WI38 (cell line): ENCODE results near the gene PSMG4.

ENCODE experiments used
- H3K4me3 ChIP-seq: 2 replicates; pipeline ENCODE4 v1.5.1; 2011; ENCODE audit warnings: low read depth, mild to moderate bottlenecking, control low read depth, low read length
- CTCF ChIP-seq: IDR thresholded peaks from 2 replicates; pipeline ENCODE4 v1.5.1; 2012; ENCODE audit warnings: low read depth, mild to moderate bottlenecking, control low read depth, low read length

Gene PSMG4

GRCh38 chr6:3263096-3263495 is 4.3 kb downstream of the PSMG4 start:
- no peak overlapping the region for H3K4me3 ChIP-seq
- no peak for TF ChIP-seq CTCF

GRCh38 chr6:3264356-3264755 is 5.6 kb downstream of the PSMG4 start:
- TF ChIP-seq CTCF: no peak
- no peak overlapping the region for H3K4me3 ChIP-seq

- no peak for TF ChIP-seq CTCF
- H3K4me3 ChIP-seq: no peak overlapping the region
Observed at GRCh38 chr6:3265671-3266070, 6.9 kb downstream of the PSMG4 start.

GRCh38 chr6:3266170-3266569 is 7.4 kb downstream of the PSMG4 start:
- TF ChIP-seq CTCF: no peak
- H3K4me3 ChIP-seq: no peak overlapping the region

GRCh38 chr6:3267162-3267561 is 8.4 kb downstream of the PSMG4 start:
- no peak for TF ChIP-seq CTCF
- no peak overlapping the region for H3K4me3 ChIP-seq

- no peak overlapping the region for H3K4me3 ChIP-seq
- TF ChIP-seq CTCF: no peak
Observed at GRCh38 chr6:3268680-3269079, 9.9 kb downstream of the PSMG4 start.

GRCh38 chr6:3269281-3269975 is 10.7 kb downstream of the PSMG4 start:
- TF ChIP-seq CTCF: no peak
- no peak overlapping the region for H3K4me3 ChIP-seq
